K562 (cell line): ENCODE measurements around the gene HHIPL1. TPM values are rescaled to one million over a fixed set of nuclear protein-coding genes. Genes with fewer than 3 reads are reported as not detected.
A peak's percentile ranks its signal among the peaks of the same experiment; 100 is the strongest.

Experiments
- ATAC-seq: fragments of 200-7000 bp; cut with Tn5 transposase; 3 replicates; pipeline ENCODE4 v1.9.1; 2020; ENCODE audit warnings: moderate library complexity
- BruUV-seq: library from RNA; stranded (reverse); fragments of 400-500 nt; replicated peaks from 2 replicates; lab custom pipeline; 2021; lab: Mats Ljungman, UMichigan
- CTCF ChIA-PET: fragments of 300-600 bp; formaldehyde crosslinking; extraction: SDS; loops from one replicate; lab custom pipeline; 2021; ENCODE audit warnings: low intra/inter-chr PET ratio; lab: Yijun Ruan, JAX
- POLR2A ChIA-PET: fragments of 300-600, 350-650 bp; sonication (Branson Sonifier 250); formaldehyde crosslinking; extraction: SDS; loops from one replicate; lab custom pipeline; 2021; ENCODE audit warnings: antibody characterized with exemption, inconsistent platforms; lab: Yijun Ruan, JAX
- DNase-seq, 4 experiments: peaks; one replicate each; pipeline versions ENCODE4 v3.0.0 to v3.0.0-alpha.2; 2011 to 2018; ENCODE audit warnings: low spot score in 3 of 4, mixed read lengths in 3 of 4; ENCODE audit errors: extremely low read depth in 1 of 4
- FAIRE-seq: peaks from 2 replicates; lab custom pipeline; 2011; peaks lifted over from hg19 to GRCh38; lab: Jason Lieb, UNC
- H2AFZ ChIP-seq: 2 replicates; pipeline ENCODE4 v1.6.0; 2011; ENCODE audit warnings: low read depth, low read length, control low read depth, inconsistent platforms
- H3K27ac ChIP-seq: fragments of 200-600 bp; 3 replicates; pipeline ENCODE4 v1.8.0; 2011; ENCODE audit warnings: low read depth, mild to moderate bottlenecking, control low read depth, inconsistent platforms, low read length, moderate library complexity, mixed read lengths; ENCODE audit errors: extremely low read depth
- H3K27me3 ChIP-seq, 2 experiments: fragments of 300-600 bp in 1 of 2; 2 replicates in 1 of 2; 3 replicates in 1 of 2; pipeline versions ENCODE4 v1.6.0 to v1.8.0; 2011; ENCODE audit warnings: inconsistent platforms in 2 of 2, low read length in 2 of 2, mild to moderate bottlenecking in 1 of 2, mixed read lengths in 1 of 2, moderate library complexity in 1 of 2; ENCODE audit not compliant: control insufficient read depth in 2 of 2, insufficient read depth in 2 of 2
- H3K36me3 ChIP-seq: fragments of 300-600 bp; 3 replicates; pipeline ENCODE4 v1.8.0; 2011; ENCODE audit warnings: mild to moderate bottlenecking, low read length, inconsistent platforms; ENCODE audit not compliant: control insufficient read depth, insufficient read depth
- H3K4me1 ChIP-seq, 2 experiments: fragments of 200-600 bp in 1 of 2; replicated peaks in 1 of 2; 2 replicates in 1 of 2; 3 replicates in 1 of 2; pipeline versions ENCODE4 v1.5.1 to v1.8.0; 2011; ENCODE audit warnings: inconsistent platforms in 2 of 2, low read length in 2 of 2, mild to moderate bottlenecking in 1 of 2, mixed read lengths in 1 of 2, moderate library complexity in 1 of 2; ENCODE audit not compliant: control insufficient read depth in 2 of 2, insufficient read depth in 2 of 2
- H3K4me2 ChIP-seq: 2 replicates; pipeline ENCODE4 v1.6.1; 2011; ENCODE audit warnings: low read length, control low read depth, inconsistent platforms, mixed read lengths; ENCODE audit not compliant: insufficient read depth
- H3K4me3 ChIP-seq: fragments of 200-600 bp; sonication (generic), shearing (Covaris generic); 2 replicates; pipeline ENCODE4 v1.5.1; 2016; ENCODE audit warnings: control low read depth, inconsistent platforms
- H3K79me2 ChIP-seq: fragments of 200-600 bp; 3 replicates; pipeline ENCODE4 v1.8.0; 2011; ENCODE audit warnings: low read length, inconsistent platforms; ENCODE audit not compliant: control insufficient read depth, insufficient read depth
- H3K9ac ChIP-seq, 2 experiments: 2 replicates each; pipeline versions ENCODE4 v1.6.0 to v1.6.1; 2011; ENCODE audit warnings: low read depth in 2 of 2, low read length in 2 of 2, control low read depth in 1 of 2, inconsistent platforms in 1 of 2, mild to moderate bottlenecking in 1 of 2, mixed read lengths in 1 of 2; ENCODE audit not compliant: insufficient read depth in 1 of 2
- H3K9me1 ChIP-seq: one replicate; pipeline ENCODE4 v1.6.0; 2011; ENCODE audit warnings: inconsistent platforms, mild to moderate bottlenecking, low read length, moderate library complexity; ENCODE audit not compliant: control insufficient read depth, insufficient read depth
- H3K9me3 ChIP-seq: replicated peaks from 2 replicates; pipeline ENCODE4 v1.5.1; 2011; ENCODE audit warnings: low read depth, low read length, inconsistent platforms; ENCODE audit not compliant: control insufficient read depth, insufficient read depth
- H4K20me1 ChIP-seq: replicated peaks from 2 replicates; pipeline ENCODE4 v1.6.1; 2011; ENCODE audit warnings: low read length, inconsistent platforms, mixed read lengths; ENCODE audit not compliant: control insufficient read depth, insufficient read depth
- CREBBP ChIP-seq: IDR thresholded peaks from one replicate; pipeline ENCODE4 v1.6.1; 2012; ENCODE audit warnings: low read depth, mild to moderate bottlenecking, control low read depth, inconsistent platforms, low read length
- IFI16 ChIP-seq: fragments of 250-450 bp; sonication (Bioruptor Pico); IDR thresholded peaks from 2 replicates; pipeline ENCODE4 v2.1.2; 2022; ENCODE audit warnings: mild to moderate bottlenecking, inconsistent platforms
- NRF1 ChIP-seq, 2 experiments: fragments of 450-650 bp; IDR thresholded peaks in 1 of 2; conservative IDR thresholded peaks in 1 of 2; 2 replicates each; pipeline ENCODE4 v1.6.1; 2014; ENCODE audit warnings: mild to moderate bottlenecking in 2 of 2
- RBM25 ChIP-seq: fragments of 200-400 bp; formaldehyde crosslinking; IDR thresholded peaks from 2 replicates; pipeline ENCODE4 v1.6.1; 2018; ENCODE audit warnings: low read length, low read depth, moderate library complexity; ENCODE audit not compliant: severe bottlenecking
- TOE1 ChIP-seq, 2 experiments: fragments of 450-650 bp in 1 of 2; sonication (generic) in 1 of 2; formaldehyde crosslinking in 1 of 2; IDR thresholded peaks; 2 replicates each; pipeline versions ENCODE4 v1.7.1 to v1.8.0; 2016 to 2022; ENCODE audit warnings: borderline replicate concordance in 2 of 2, mild to moderate bottlenecking in 2 of 2, antibody characterized with exemption in 1 of 2, inconsistent platforms in 1 of 2, low read depth in 1 of 2, missing genetic modification reagents in 1 of 2, moderate library complexity in 1 of 2
- ZBTB7A ChIP-seq: IDR thresholded peaks from 2 replicates; pipeline ENCODE4 v1.6.1; 2011; ENCODE audit warnings: low read depth, mild to moderate bottlenecking, low read length, moderate library complexity, borderline replicate concordance; ENCODE audit not compliant: control insufficient read depth
- ZNF143 ChIP-seq: sonication (generic); formaldehyde crosslinking; IDR thresholded peaks from 2 replicates; pipeline ENCODE4 v1.9.0; 2022; ENCODE audit warnings: mild to moderate bottlenecking, missing genetic modification reagents
- ZNF263 ChIP-seq: sonication (generic); formaldehyde crosslinking; IDR thresholded peaks from 2 replicates; pipeline ENCODE4 v1.8.0; 2022; ENCODE audit warnings: mild to moderate bottlenecking, missing genetic modification reagents, borderline replicate concordance
- ZNF280B ChIP-seq: fragments of 250-450 bp; sonication (Bioruptor Pico); IDR thresholded peaks from 2 replicates; pipeline ENCODE4 v1.5.1; 2021; ENCODE audit warnings: mild to moderate bottlenecking
- WGBS: fragments of 100-300 bp; shearing (Covaris generic); methylation state at CpG from one replicate; pipeline ENCODE4 v1.1.6; 2016; ENCODE audit warnings: low coverage, mixed read lengths; ENCODE audit not compliant: insufficient coverage; ENCODE audit errors: missing lambda C conversion rate; 5-methylcytosine and 5-hydroxymethylcytosine counted together
- in situ Hi-C: fragments of 300-500 bp; cut with MboI; formaldehyde crosslinking; loops from 4 replicates; pipeline ENCODE4 v1.15.0; 2018; ENCODE audit warnings: inconsistent platforms, mixed read lengths
- intact Hi-C: fragments of 100-400 bp; cut with micrococcal nuclease; formaldehyde crosslinking; loops from 2 replicates; pipeline ENCODE4 v1.14.2; 2022
- polyA plus RNA-seq, 8 experiments: library from polyadenylated mRNA; depleted of rRNA in 4 of 8; stranded (reverse) in 5 of 8; unstranded in 3 of 8; fragments of >200 nt; fragmentation: Nextera tagmentation in 2 of 8; fragmentation: Illumina TruSeq in 1 of 8; extraction: Ambion mirVana in 2 of 8; extraction: Trizol in 1 of 8; gene quantifications; 2 replicates each; pipeline versions ENCODE4 v1.2.1 to v1.2.3, GENCODE V29; 2011 to 2014; ENCODE audit warnings: inconsistent platforms in 1 of 8, missing spikeins in 1 of 8
- total RNA-seq, 7 experiments: library from RNA; depleted of rRNA in 6 of 7; stranded (reverse); fragments of >200 nt in 6 of 7; fragmentation: Illumina TruSeq in 2 of 7; extraction: Trizol in 2 of 7; gene quantifications; 2 replicates each; pipeline versions ENCODE4 v1.2.1 to v1.2.3, GENCODE V29; 2011 to 2021; ENCODE audit warnings: low replicate concordance in 1 of 7
- TF ChIP-seq, protein P1 (sequence below): sonication (generic); formaldehyde crosslinking; IDR thresholded peaks from 2 replicates; pipeline ENCODE4 v1.8.0; 2023; ENCODE audit warnings: mild to moderate bottlenecking, missing genetic modification reagents
- TF ChIP-seq, protein P2 (sequence below): fragments of 450-650 bp; conservative IDR thresholded peaks from 2 replicates; pipeline ENCODE4 v1.6.1; 2016; ENCODE audit warnings: missing genetic modification characterization, low read depth, mild to moderate bottlenecking, missing compliant biosample characterization, moderate library complexity
- TF ChIP-seq, protein P3 (sequence below): sonication (generic); formaldehyde crosslinking; IDR thresholded peaks from 2 replicates; pipeline ENCODE4 v1.8.0; 2022; ENCODE audit warnings: mild to moderate bottlenecking, missing genetic modification reagents, borderline replicate concordance

The HHIPL1 gene
- total and polyA plus RNA-seq, 9 of the 15 experiments (the other 6 are each of a cell fraction or from before 2014, with no cell fraction given), result not detected

- ChIA-PET POLR2A (interaction anchor here (0.6 to 1.1 kb wide), 3 partner anchors 82 to 541 kb away, joined by 3 read pairs; no protein-coding TSS in a partner anchor), CTCF (no interaction called here)
- intact Hi-C loops (loop anchor here (2.0 kb wide), 1 partner anchor 202 kb away; no protein-coding TSS in a partner anchor), in situ Hi-C loops (no loop called here)
- H3K27me3 ChIP-seq, result peaks cover 2 to 12% of the 10 kb centered on the region in 2 experiments; a peak in 2 of 5 replicates
- peak; percentile 66 to 83 (median 72) for DNase-seq
- H3K4me2 ChIP-seq, result peak overlapping the region; percentile 79
- peak; percentile 59 for FAIRE-seq
- BruUV-seq, result TSS peak; percentile 97
- H3K27ac ChIP-seq, result peak overlapping the region; percentile 75
- no peaks in the 10 kb centered on the region for H3K9me1 ChIP-seq
- WGBS, result 1% methylated on average over 27 of the region's 42 CpGs
- no peaks in the 10 kb centered on the region; the same call in 1 of the 2 replicates for H3K9me3 ChIP-seq
- H3K4me3 ChIP-seq, result peak overlapping the region; percentile 98
- H4K20me1 ChIP-seq, result no peaks in the 10 kb centered on the region; the same call in 1 of the 2 replicates
- H2AFZ ChIP-seq, result peak overlapping the region; percentile 94
- no peaks in the 10 kb centered on the region for H3K36me3 ChIP-seq
- ATAC-seq, result peak; percentile 81
- H3K79me2 ChIP-seq, result no peaks in the 10 kb centered on the region; the same call in 2 of the 3 replicates
- H3K4me1 ChIP-seq, result peaks cover 0 to 19% of the 10 kb centered on the region in 2 experiments; a peak in 2 of 5 replicates
- H3K9ac ChIP-seq, result peak overlapping the region; percentile 74 to 92; a peak in 3 of 4 replicates
- TF ChIP-seq IFI16 (CRISPR knock-in tag) (no peak), ZNF280B (CRISPR knock-in tag) (no peak), RBM25 (no peak), TOE1 (IDR thresholded peaks at IDR 0.05; ENCODE audit: borderline replicate concordance) (no peak), TOE1 (CRISPR knock-in tag; IDR thresholded peaks at IDR 0.05; ENCODE audit: borderline replicate concordance, low read depth) (no peak), ZBTB7A (peak; percentile 41; the same call in 1 of the 2 replicates), ZNF263 (CRISPR knock-in tag) (no peak), NRF1 (conservative IDR thresholded peaks at IDR 0.05 in 1 of 2, IDR thresholded peaks at IDR 0.05 in 1 of 2) (0 out of 4 replicates have a peak, but pooled peaks of 1 of the 2 experiments have one; percentile 28), ZNF143 (no peak), CREBBP (no peak)
- TF ChIP-seq, protein P1, sequence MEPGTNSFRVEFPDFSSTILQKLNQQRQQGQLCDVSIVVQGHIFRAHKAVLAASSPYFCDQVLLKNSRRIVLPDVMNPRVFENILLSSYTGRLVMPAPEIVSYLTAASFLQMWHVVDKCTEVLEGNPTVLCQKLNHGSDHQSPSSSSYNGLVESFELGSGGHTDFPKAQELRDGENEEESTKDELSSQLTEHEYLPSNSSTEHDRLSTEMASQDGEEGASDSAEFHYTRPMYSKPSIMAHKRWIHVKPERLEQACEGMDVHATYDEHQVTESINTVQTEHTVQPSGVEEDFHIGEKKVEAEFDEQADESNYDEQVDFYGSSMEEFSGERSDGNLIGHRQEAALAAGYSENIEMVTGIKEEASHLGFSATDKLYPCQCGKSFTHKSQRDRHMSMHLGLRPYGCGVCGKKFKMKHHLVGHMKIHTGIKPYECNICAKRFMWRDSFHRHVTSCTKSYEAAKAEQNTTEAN (CRISPR knock-in tag), result no peak
- TF ChIP-seq, protein P2, sequence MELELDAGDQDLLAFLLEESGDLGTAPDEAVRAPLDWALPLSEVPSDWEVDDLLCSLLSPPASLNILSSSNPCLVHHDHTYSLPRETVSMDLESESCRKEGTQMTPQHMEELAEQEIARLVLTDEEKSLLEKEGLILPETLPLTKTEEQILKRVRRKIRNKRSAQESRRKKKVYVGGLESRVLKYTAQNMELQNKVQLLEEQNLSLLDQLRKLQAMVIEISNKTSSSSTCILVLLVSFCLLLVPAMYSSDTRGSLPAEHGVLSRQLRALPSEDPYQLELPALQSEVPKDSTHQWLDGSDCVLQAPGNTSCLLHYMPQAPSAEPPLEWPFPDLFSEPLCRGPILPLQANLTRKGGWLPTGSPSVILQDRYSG, result no peak
- TF ChIP-seq, protein P3, sequence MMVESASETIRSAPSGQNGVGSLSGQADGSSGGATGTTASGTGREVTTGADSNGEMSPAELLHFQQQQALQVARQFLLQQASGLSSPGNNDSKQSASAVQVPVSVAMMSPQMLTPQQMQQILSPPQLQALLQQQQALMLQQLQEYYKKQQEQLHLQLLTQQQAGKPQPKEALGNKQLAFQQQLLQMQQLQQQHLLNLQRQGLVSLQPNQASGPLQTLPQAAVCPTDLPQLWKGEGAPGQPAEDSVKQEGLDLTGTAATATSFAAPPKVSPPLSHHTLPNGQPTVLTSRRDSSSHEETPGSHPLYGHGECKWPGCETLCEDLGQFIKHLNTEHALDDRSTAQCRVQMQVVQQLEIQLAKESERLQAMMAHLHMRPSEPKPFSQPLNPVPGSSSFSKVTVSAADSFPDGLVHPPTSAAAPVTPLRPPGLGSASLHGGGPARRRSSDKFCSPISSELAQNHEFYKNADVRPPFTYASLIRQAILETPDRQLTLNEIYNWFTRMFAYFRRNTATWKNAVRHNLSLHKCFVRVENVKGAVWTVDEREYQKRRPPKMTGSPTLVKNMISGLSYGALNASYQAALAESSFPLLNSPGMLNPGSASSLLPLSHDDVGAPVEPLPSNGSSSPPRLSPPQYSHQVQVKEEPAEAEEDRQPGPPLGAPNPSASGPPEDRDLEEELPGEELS (CRISPR knock-in tag), result no peak
These were observed 38.1 kb downstream of the HHIPL1 start for GRCh38 chr14:99682809-99683618.
